Keratinocyte (primary cell): ENCODE measurements around the gene MED12L. TPM values are rescaled to one million over a fixed set of nuclear protein-coding genes. Genes with fewer than 3 reads are reported as not detected.

ENCODE experiments used
- DNase-seq: peaks from one replicate; pipeline ENCODE4 v3.0.0-alpha.2; 2011; ENCODE audit warnings: low read depth, missing footprints, low spot score
- FAIRE-seq: peaks from 2 replicates; lab custom pipeline; 2011; peaks lifted over from hg19 to GRCh38; lab: Jason Lieb, UNC
- H2AFZ ChIP-seq: 2 replicates; pipeline ENCODE4 v1.6.0; 2012; ENCODE audit warnings: low read length, control low read depth, inconsistent platforms; ENCODE audit not compliant: control insufficient read depth
- H3K27ac ChIP-seq: 2 replicates; pipeline ENCODE4 v1.5.1; 2011; ENCODE audit warnings: low read length; ENCODE audit not compliant: control insufficient read depth, insufficient read depth
- H3K27me3 ChIP-seq: 3 replicates; pipeline ENCODE4 v1.6.0; 2011; ENCODE audit warnings: low read length; ENCODE audit not compliant: control insufficient read depth, insufficient read depth; ENCODE audit errors: extremely low read depth
- H3K36me3 ChIP-seq, 2 experiments: 2 replicates in 1 of 2; 3 replicates in 1 of 2; pipeline ENCODE4 v1.5.1; 2011; ENCODE audit warnings: low read length in 2 of 2, mild to moderate bottlenecking in 1 of 2; ENCODE audit not compliant: control insufficient read depth in 2 of 2, insufficient read depth in 2 of 2; ENCODE audit errors: extremely low read depth in 1 of 2
- H3K4me1 ChIP-seq: 3 replicates; pipeline ENCODE4 v1.5.1; 2011; ENCODE audit warnings: low read length; ENCODE audit not compliant: control insufficient read depth, insufficient read depth; ENCODE audit errors: extremely low read depth
- H3K4me2 ChIP-seq: 3 replicates; pipeline ENCODE4 v1.6.0; 2011; ENCODE audit warnings: low read depth, low read length; ENCODE audit not compliant: control insufficient read depth, insufficient read depth; ENCODE audit errors: extremely low read depth
- H3K4me3 ChIP-seq, 3 experiments: fragments of 200-600 bp in 1 of 3; sonication (generic) in 1 of 3; 2 replicates in 2 of 3; 3 replicates in 1 of 3; pipeline ENCODE4 v1.5.1; 2011 to 2016; ENCODE audit warnings: low read length in 3 of 3, mild to moderate bottlenecking in 3 of 3, control low read depth in 2 of 3, inconsistent platforms in 1 of 3, low read depth in 1 of 3, mixed read lengths in 1 of 3, mixed run types in 1 of 3, moderate library complexity in 1 of 3; ENCODE audit not compliant: control insufficient read depth in 2 of 3, insufficient read depth in 2 of 3; ENCODE audit errors: extremely low read depth in 1 of 3
- H3K79me2 ChIP-seq: 2 replicates; pipeline ENCODE4 v1.6.0; 2012; ENCODE audit warnings: low read length; ENCODE audit not compliant: control insufficient read depth, insufficient read depth
- H3K9ac ChIP-seq: 3 replicates; pipeline ENCODE4 v1.6.0; 2011; ENCODE audit warnings: low read length; ENCODE audit not compliant: control insufficient read depth, insufficient read depth; ENCODE audit errors: extremely low read depth
- H3K9me1 ChIP-seq: 3 replicates; pipeline ENCODE4 v1.6.0; 2011; ENCODE audit warnings: low read length; ENCODE audit not compliant: control insufficient read depth, insufficient read depth; ENCODE audit errors: extremely low read depth
- H3K9me3 ChIP-seq: 2 replicates; pipeline ENCODE4 v1.5.1; 2012; ENCODE audit warnings: low read depth, low read length; ENCODE audit not compliant: control insufficient read depth
- H4K20me1 ChIP-seq: 3 replicates; pipeline ENCODE4 v1.6.0; 2011; ENCODE audit warnings: low read length; ENCODE audit not compliant: control insufficient read depth, insufficient read depth; ENCODE audit errors: extremely low read depth
- CTCF ChIP-seq, 3 experiments: IDR thresholded peaks in 1 of 3; conservative IDR thresholded peaks in 1 of 3; optimal IDR thresholded peaks in 1 of 3; 2 replicates in 2 of 3; 3 replicates in 1 of 3; pipeline versions ENCODE3 to v1.5.1; 2011; ENCODE audit warnings: low read length in 3 of 3, mild to moderate bottlenecking in 3 of 3, moderate library complexity in 2 of 3, control low read depth in 1 of 3, inconsistent platforms in 1 of 3; ENCODE audit not compliant: insufficient read depth in 2 of 3; ENCODE audit errors: extremely low read depth in 1 of 3
- EZH2 ChIP-seq: IDR thresholded peaks from one replicate; pipeline ENCODE4 v1.6.1; 2012; ENCODE audit warnings: inconsistent platforms, mild to moderate bottlenecking, low read length, moderate library complexity
- dilution Hi-C: fragments of 300-500 bp; cut with MboI; formaldehyde crosslinking; loops from one replicate; pipeline ENCODE4 v1.7.0; 2020; ENCODE audit warnings: low sequenced_read_pairs; ENCODE audit not compliant: extremely low pct_ligation_motif_present
- polyA plus RNA-seq, 5 experiments: library from polyadenylated mRNA; depleted of rRNA in 3 of 5; stranded (reverse) in 3 of 5; stranded (forward) in 1 of 5; unstranded in 1 of 5; fragments of >200 nt; gene quantifications; 1 replicate in 1 of 5; 2 replicates in 3 of 5; 3 replicates in 1 of 5; pipeline versions ENCODE4 v1.2.1 to v1.2.3, GENCODE V29; 2011 to 2012; ENCODE audit warnings: missing spikeins in 2 of 5, low read depth in 1 of 5, low replicate concordance in 1 of 5

Gene MED12L
- polyA plus RNA-seq, 1 donor (not counting 4 experiments of a cell fraction or from before 2014, with no cell fraction given) = 0.04 TPM

- H3K4me1 ChIP-seq = no peaks in the 10 kb centered on the region
- no peaks in the 10 kb centered on the region for H3K79me2 ChIP-seq
- no peak overlapping the region for H3K4me3 ChIP-seq
- H3K9ac ChIP-seq = no peak overlapping the region
- no peaks in the 10 kb centered on the region for H4K20me1 ChIP-seq
- no peaks in the 10 kb centered on the region for H3K9me1 ChIP-seq
- no peak for TF ChIP-seq CTCF (optimal IDR thresholded peaks at IDR 0.05 in 1 of 3, IDR thresholded peaks at IDR 0.05 in 1 of 3, conservative IDR thresholded peaks at IDR 0.05 in 1 of 3; ENCODE audit: extremely low read depth in 1 of 3, insufficient read depth in 2 of 3, low read length in 3 of 3)
- no peak for TF ChIP-seq EZH2
- no peak overlapping the region for H3K4me2 ChIP-seq
- DNase-seq = no peak
- H2AFZ ChIP-seq = no peak overlapping the region
- no peaks in the 10 kb centered on the region for H3K36me3 ChIP-seq
- H3K27ac ChIP-seq = no peak overlapping the region
- no peak for FAIRE-seq
- H3K9me3 ChIP-seq = no peaks in the 10 kb centered on the region
- no peaks in the 10 kb centered on the region for H3K27me3 ChIP-seq
- dilution Hi-C loops = no loop called here
Measured at GRCh38 chr3:151120409-151120808, 34.9 kb downstream of the MED12L start.

GRCh38 chr3:151121016-151121415, 35.6 kb downstream of the MED12L start:
- H3K36me3 ChIP-seq = no peaks in the 10 kb centered on the region
- FAIRE-seq = no peak
- dilution Hi-C loops = no loop called here

More at GRCh38 chr3:151121016-151121415, 35.6 kb downstream of the MED12L start:
- Histone ChIP-seq H3K9me1 (no peaks in the 10 kb centered on the region), H3K9ac (no peak overlapping the region), H3K27ac (no peak overlapping the region), H3K9me3 (no peaks in the 10 kb centered on the region), H2AFZ (no peak overlapping the region), H3K4me3 (no peak overlapping the region), H3K79me2 (no peaks in the 10 kb centered on the region), H3K4me1 (no peaks in the 10 kb centered on the region), H4K20me1 (no peaks in the 10 kb centered on the region), H3K4me2 (no peak overlapping the region), H3K27me3 (no peaks in the 10 kb centered on the region)
- TF ChIP-seq EZH2 (no peak), CTCF (optimal IDR thresholded peaks at IDR 0.05 in 1 of 3, IDR thresholded peaks at IDR 0.05 in 1 of 3, conservative IDR thresholded peaks at IDR 0.05 in 1 of 3; ENCODE audit: extremely low read depth in 1 of 3, insufficient read depth in 2 of 3, low read length in 3 of 3) (no peak)
- DNase-seq = no peak
